Raji (cell line): ENCODE results near the gene MISP3.

ENCODE experiments used
- POLR2A ChIP-seq: IDR thresholded peaks from 2 replicates; pipeline ENCODE4 v1.6.1; 2011; ENCODE audit warnings: low read depth, low read length, control low read depth; ENCODE audit not compliant: insufficient read depth

The MISP3 gene

GRCh38 chr19:14112051-14112808, 39.6 kb downstream of the MISP3 start:
- no peak for TF ChIP-seq POLR2A

DNA sequence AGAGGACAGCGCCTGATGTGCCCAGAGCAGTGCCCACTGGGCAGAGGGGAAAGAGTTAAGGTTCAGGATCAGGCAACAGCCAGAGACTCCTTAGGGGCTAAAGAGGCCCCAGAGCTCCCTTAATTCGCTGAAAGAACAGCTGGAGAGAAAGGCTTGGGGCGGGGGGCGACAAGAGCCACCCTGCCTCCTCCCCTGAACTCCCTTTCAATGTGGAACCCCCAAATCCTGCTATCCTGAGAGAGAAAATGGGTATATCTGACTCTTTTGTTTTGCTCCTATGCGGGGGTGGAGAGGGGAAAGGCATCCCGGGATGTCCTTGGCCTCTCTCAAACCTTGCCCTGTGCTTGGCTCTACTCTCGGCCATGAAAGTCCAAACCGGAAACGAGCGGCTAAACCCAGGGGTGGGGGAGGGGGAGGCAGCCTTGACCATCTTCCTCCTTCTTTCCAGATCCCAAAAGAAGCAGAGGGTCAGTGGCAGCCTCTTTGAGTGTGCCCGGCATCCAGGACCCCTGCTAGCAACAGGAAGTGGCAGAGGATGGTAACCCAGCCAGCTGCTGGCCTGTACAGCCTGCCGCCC, 40.3 kb downstream of the MISP3 start:
- no peak for TF ChIP-seq POLR2A

GRCh38 chr19:14113762-14114414, 41.3 kb downstream of the MISP3 start:
- TF ChIP-seq POLR2A: no peak

DNA sequence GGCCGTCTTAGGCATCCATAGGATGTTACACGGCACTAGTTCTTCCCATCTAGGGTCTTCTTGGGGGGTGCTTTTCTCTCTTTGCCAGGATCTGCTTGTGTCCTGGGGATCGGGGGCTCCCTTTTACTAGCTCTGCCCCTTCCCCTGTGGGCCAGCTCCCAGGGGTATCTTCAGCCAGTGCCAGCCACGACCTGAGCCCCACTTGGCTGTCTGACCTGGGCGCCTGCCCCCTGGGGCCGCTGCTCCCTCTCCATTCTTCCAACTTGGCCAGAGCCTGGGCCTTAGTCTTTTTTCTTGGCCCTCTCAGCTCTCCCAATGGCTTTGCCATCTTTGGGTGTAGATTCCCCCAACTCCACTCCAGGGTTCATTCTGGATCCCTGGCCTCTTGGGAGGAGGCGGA, 41.9 kb downstream of the MISP3 start:
- no peak for TF ChIP-seq POLR2A

- no peak for TF ChIP-seq POLR2A
These were observed 42.3 kb downstream of the MISP3 start for GRCh38 chr19:14114854-14115253.

GRCh38 chr19:14115756-14116155, 43.2 kb downstream of the MISP3 start:
- TF ChIP-seq POLR2A: no peak

DNA sequence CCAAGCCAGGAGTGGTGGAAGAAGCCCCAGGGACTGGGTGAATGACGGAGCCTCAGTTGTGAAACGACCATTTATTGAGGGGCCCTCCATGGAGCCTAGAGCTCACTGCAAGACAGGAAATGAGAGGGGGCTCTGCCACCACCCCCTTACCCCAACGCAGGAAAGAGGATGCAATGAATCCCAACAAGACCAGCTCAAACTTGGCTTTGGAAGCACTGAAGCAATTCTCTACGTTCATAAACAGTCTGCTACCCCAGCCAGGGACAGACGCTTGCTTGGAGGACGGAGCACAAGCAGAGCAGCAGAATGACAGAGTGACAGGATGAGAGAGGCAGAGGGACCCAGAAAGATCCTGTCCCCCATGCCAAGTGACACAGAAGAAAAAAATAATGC, 43.9 kb downstream of the MISP3 start:
- TF ChIP-seq POLR2A: no peak

- no peak for TF ChIP-seq POLR2A
These were observed 44.5 kb downstream of the MISP3 start for GRCh38 chr19:14116918-14117578.

DNA sequence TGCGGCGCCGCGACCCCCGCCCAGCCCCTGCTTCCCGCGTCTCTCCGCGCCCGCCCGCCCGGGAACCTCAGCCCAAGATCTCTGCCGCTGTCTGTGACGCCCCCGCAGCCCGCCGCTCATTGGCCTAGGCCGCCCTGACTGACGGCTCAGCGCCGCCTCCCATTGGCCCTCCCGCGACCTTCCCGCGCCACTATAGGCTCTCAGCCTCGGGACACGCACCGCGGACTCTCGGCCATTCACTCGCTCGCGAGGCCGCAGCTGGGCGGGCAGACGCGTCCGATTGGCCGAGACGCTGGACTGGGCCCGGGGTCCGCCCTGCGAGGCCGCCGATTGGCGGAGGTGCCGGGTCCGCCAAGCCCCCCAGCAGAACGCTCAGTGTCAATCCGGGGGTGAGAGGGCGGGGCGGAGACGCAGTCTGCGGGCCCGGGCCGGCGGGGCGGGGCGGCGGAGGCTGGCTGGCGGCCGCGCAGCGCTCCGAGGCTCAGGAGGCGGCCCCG, 45.1 kb downstream of the MISP3 start, which contains the start of gene PRKACA:
Gene PRKACA (minus strand): TSS at position 95 of the 497 bp plus-strand sequence. CDS start 215 bp downstream, outside the sequence.
- TF ChIP-seq POLR2A: peak; percentile 40; the same call in 1 of the 2 replicates

- TF ChIP-seq POLR2A: no peak
These were observed 45.8 kb downstream of the MISP3 start for GRCh38 chr19:14118165-14119051.

GRCh38 chr19:14119146-14119545, 46.6 kb downstream of the MISP3 start:
- no peak for TF ChIP-seq POLR2A

DNA sequence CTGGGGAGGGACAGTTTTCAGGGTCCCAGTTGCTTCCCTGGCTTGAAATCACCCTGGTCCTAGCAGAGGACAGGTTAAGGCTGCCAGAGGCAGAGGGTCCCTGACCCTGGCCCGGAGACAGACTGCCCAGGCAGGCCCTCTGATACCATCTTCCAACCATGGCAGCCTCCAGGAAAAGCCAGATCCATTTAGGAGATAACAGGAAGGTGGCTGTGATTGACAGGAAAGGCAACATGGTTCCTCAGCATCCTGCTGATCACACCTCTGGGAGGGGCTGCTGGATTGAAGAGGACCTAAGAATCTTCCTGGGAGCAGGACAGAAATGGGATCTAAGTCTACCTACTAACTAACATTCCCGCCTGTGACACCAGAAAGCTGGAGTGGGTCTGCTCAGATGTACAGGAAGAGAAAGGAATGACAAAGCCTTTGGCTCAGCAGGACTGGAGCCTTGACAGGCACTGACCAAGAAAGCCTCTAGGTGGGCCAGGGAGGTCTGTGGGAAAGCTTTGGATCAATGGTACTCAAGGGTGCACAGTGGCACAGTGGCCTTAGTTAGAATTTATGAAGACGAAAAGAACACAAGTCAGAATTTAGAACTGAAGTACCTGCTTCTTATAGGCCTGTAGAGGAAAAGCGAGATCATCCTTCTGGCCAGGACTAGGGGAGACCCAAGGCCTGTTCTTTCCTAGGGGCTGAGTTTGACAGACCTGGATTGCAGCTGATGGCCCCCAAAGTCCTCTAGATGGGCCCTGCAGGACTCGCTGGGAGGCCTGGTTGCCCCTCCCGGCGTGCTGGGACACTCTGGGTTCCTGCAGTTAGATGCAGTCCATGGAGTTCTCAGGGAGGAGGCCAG, 47.3 kb downstream of the MISP3 start:
- TF ChIP-seq POLR2A: no peak

GRCh38 chr19:14120497-14120780, 47.9 kb downstream of the MISP3 start:
- TF ChIP-seq POLR2A: no peak

- no peak for TF ChIP-seq POLR2A
These were observed 50.3 kb downstream of the MISP3 start for GRCh38 chr19:14122924-14123323.
